GM19035 (cell line): ENCODE results near the gene BBLN.
"Not testable (repeated sequence)": the region's sequence is repeated elsewhere in the genome, so short reads cannot be mapped to it uniquely, and the experiment has no call there.

Source experiments
- ATAC-seq: cut with Tn5 transposase; IDR thresholded peaks from one replicate; pipeline ENCODE4 v1.9.1; 2021; ENCODE audit not compliant: unreplicated experiment

BBLN gene

DNA sequence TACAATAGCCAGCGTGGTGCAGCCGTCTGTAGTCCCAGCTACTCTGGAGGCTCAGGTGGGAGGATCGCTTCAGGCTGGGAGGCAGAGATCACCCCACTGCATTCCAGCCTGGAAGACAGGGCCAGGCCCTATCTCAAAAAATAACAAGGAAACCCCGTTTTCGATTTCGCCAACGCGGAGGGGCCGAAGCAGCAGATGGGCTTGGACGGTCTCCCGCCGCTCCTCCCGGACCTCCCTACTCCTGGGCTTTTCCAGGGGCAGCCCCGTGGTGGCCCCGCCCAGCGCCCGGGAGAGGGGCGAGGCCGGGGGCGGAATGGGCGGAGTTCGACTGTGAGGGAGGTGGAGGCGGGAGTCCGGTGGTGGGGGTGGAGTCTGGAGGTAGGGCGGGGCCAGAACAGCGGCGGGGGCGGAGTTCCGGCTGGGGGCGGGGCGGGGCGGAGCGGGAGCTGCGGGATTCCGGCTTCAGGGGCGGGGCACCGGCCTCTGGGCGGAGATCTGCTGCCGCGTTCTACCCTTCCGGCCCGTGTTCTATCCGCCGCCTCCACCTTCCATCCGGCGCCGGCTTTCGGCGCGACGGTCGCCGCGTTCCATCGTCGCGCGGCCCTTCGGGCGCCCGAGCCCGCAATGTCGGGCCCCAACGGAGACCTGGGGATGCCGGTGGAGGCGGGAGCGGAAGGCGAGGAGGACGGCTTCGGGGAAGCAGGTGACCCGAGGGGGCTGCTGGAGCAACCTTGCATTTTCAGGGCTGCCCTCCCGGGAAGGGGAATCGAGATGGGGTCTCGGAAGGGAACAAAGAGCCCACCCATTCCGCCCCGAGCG lies at the start of gene BBLN:
Gene BBLN (plus strand): TSS at position 482 of the 819 bp plus-strand sequence. CDS start 143 bp downstream, at position 625.
- peak; percentile 75 for ATAC-seq

GRCh38 chr9:128111726-128112125 lies 48.3 kb upstream of the BBLN start:
- ATAC-seq: not testable (repeated sequence)

- ATAC-seq: no peak
Observed at GRCh38 chr9:128113526-128114325, 46.3 kb upstream of the BBLN start.

DNA sequence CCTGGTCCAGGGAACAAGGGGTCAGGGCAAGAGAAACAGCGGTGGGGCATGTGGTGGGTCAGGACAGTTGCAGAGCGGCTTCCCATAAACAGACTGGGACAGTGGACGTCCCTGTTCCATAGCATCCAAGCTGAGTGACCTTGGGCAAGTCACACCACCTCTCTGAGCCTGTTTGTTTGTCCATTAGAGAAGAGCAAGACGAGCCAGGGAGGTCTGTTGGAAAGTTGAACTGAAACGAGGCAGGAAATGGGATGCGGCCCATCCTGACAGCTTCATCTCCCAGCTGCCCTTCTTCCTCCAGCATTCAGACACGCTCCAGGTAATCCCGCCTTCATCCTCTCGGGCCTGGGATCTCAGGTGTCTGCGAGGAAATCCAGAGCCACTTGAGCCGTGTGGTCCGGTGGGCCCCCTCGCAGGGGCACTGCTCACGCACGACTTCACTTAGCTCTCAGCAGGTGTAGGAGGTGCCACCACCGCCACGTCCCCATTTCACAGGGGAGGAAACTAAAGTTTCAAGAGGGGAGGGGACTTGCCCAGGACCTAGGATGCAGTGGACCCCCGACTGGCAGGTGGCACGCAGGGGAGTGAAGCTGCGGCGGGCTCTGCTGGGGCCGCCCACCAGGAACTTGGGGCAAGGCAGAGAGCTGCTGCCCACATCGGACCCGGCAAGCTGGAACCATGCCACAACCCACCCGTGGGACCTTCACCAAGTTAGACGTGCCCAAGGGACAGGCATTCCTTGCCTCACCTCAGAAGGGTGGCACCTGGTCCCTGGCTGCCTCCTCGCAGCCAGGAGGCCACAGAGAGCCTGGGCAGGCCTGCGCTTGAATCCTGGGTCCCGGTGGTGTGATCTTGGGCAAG lies 45.5 kb upstream of the BBLN start:
- no peak for ATAC-seq

GRCh38 chr9:128115187-128116103 lies 44.6 kb upstream of the BBLN start:
- no peak for ATAC-seq

DNA sequence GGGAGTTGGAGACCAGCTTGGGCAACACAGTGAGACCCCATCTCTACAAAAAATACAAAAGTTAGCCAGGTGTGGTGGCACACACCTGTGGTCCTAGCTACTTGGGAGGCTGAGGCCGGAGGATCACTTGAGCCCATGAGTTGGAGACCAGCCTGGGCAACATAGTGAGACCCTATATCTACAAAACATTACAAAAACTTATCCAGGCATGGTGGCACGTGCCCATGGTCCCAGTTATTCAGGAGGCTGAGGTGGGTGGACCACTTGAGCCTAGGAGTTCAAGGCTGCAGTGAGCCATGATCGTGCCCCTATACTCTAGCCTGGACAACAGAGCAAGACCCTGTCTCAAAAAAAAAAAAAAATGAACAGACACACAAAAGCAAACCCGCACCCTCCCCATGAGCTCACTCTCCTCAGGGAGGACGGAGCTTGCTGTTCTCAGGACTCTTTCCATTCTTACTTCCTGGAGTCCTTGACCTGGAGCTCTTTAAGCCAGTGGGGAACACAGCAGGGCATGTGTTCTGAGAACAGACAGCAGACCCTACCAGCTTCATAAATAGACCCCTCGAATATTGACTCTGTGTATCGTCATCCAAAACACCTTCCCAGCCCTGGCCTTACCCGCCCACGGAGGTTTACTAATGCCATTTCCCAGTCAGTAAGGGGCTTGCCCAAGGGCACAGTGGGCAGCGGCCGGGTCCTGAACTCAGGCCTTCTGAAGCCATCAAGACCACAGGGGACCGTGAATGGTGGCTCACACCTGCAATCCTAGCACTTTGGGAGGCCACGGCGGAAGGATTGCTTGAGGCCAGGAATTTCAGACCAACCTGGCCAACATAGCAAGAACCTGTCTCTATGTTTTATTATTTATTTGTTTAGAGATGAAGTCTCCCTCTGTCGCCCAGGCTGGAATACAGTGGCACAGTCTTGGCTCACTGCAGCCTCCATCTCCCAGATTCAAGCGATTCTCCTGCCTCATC lies 43.7 kb upstream of the BBLN start:
- no peak for ATAC-seq

DNA sequence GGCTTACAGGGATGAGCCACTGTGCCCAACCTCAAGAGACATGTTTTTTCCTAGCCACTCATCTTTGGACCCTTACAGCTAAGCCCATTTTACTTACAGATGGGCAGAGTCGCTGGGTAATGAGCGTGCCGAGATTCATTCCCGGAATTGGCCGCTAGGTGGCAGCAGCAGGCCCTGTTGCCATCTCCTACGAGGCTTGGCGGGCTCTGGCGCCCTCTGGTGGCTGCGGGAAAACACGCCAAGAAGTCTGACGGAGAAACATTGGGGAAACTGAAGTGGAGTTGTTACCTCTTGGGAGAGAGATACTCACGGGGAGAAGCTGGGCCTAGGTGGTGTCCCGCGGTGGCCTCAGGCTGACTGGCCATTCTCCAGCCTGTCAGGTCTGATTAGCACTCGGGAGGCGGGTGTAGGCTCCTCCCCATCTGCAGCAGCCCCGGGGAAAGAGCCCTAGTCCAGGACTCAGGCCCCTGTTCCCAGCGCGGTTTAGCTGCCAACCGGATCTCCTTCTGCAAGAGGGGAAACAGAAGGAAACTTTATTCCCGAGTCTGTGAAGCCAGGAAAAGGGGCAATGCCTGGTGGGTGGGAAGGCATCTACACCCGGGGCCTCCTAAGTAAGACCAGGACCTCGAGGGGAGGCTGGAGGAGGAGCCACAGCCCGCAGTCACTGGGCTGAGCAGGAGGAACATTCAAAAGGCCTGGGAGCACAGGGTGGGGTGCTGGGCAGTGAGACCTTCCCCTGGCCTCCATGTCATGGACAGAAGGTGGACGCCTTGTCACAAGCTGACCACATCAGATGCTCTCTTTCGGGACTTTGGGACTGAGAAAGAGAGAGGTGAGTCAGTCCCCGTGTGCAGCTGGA lies 42.2 kb upstream of the BBLN start:
- ATAC-seq: peak; percentile 59

DNA sequence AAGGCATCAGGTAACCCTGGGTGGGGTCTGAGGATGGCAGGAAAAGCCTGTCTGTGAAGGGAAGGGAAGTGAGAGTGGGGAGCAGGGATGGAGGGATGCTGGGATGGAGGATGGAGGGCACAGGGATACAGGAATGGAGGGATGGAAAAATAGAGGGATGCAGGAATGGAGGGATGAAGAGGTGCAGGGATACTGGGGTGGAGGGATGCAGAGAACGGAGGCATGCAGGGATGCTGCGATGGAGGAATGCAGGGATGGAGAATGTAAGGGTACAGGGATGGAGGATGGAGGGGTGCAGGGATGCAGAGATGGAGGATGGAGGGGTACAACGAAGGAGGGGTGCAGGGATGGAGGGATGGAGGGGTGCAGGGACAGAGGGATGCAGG lies 41.6 kb upstream of the BBLN start:
- ATAC-seq: no peak

- no peak for ATAC-seq
Observed at GRCh38 chr9:128118971-128119665, 40.9 kb upstream of the BBLN start.

DNA sequence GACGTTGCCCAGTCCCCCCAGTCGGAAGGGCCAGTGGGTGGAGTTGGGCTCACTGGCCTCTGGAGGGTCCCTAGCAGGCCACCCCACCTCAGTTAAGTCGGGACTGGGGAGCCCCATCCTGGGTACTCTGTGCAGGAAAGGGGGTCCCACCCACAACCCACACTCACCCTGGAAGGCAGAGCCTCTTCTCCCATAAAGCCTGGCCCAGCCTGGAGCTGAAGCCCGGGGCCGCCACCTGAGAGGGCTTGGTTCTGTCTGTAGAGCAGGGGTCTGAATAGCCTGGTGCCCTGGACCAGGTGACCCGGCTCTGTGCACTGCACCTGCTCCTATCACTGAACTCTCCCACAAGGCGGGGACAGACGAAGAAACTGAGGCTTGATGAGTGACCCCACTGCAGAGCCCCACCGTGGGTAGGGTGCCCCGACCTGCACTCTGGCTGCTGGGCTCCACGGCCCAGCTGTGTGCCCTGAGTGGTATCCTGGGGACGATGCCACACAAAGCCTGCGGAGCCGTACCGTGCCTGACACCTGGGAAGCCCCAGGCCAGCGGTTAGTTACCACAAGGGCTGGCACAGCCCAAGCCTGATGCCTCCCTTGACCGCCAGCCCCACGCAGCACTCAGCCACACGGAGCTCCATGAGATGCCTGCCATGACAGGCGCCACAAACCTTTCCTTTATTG lies 39.9 kb upstream of the BBLN start:
- no peak for ATAC-seq

DNA sequence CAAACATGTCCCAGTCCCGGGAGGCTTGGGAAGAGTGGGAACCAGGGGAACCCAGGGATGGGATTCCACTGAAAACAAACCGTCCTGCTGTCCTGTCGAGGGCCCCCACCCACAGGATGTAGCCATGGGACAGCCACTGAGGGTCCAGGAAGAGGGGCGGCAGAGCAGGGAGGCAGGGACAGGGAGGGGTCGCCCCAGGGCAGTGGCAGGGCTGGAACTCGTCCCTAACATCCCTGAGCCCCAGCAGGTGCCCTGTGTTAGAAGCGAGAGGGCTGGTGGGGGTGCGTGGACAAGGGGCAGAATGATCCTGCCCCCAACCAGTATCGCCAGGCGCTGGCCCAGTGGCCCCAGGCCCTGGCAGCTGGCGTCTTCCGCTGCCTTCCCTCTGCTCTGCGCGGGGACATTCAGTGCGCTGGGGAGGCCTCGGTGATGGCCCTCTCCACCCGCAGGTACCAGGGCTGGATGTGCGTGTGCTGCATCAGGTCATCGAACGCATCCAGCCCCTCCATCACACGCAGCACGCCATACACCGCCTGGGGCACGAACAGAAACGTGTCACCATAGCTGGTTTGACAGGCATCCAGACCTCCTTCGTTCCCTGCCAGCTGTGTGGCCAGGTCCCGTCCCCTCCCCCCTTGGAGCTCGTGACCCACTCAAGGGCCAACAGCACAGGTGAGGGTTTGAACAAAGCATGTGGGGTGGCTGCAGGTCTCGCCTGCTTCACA lies 39.2 kb upstream of the BBLN start:
- ATAC-seq: no peak

GRCh38 chr9:128121466-128121810 lies 38.6 kb upstream of the BBLN start:
- no peak for ATAC-seq

DNA sequence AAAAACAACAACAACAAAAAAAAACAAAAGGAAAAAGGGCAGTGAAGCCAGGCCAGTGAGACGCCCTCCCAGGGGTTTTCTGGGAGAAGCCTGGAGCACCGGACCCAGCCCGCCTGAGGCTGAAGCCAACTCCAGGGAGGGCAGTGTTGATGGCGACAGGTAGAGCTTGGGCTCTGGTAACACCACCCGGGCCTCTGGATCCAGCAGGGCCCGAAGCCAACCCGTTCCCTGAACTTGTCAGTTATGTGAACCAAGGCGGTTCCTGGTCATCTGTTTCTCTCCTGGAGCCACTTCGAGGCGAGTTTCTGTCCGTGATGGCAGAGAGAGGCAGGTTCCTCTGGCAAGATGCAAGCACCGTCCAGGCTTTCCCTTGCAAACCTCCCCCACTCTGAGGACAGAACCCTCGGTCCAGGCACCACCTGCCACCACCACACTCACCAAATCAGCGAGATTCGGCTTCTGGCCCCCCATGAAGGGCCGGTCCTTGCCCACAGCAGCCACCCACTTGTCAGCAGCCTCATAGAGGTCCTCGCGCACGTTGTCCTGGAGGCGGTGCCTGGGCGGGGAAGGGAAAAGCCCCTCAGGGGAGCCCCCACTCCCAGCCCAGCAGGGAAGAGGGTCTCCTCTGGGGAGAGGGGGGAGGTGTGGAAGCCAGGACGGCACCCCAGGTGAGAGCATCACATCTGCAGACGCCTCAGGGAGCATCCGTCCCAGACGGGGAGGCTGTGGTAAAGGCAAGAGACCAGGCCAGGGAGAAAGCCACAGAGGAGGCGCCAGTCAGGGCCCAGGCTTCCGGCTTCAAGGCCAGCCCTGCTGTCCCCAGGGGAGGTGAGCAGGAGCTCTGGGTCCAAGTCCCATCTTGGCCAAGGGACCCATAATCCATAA lies 37.9 kb upstream of the BBLN start:
- no peak for ATAC-seq

DNA sequence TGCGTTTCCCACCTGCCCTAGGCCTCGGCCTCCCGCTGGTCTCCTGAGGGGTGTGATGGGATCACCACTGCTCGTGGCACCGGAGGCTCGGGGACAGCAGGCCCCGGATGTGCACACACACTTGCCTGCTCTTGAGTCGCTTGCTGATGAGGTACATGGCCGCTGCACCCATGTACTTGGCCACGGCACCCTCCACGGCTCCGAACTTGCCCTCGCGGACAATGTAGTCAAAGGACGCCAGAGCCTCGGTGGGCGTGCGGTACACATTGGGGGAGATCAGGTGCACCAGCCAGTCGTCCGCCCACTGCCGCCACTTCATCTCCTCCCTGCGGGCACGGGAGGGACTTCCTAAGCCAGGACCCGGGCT lies 37.3 kb upstream of the BBLN start:
- ATAC-seq: no peak

DNA sequence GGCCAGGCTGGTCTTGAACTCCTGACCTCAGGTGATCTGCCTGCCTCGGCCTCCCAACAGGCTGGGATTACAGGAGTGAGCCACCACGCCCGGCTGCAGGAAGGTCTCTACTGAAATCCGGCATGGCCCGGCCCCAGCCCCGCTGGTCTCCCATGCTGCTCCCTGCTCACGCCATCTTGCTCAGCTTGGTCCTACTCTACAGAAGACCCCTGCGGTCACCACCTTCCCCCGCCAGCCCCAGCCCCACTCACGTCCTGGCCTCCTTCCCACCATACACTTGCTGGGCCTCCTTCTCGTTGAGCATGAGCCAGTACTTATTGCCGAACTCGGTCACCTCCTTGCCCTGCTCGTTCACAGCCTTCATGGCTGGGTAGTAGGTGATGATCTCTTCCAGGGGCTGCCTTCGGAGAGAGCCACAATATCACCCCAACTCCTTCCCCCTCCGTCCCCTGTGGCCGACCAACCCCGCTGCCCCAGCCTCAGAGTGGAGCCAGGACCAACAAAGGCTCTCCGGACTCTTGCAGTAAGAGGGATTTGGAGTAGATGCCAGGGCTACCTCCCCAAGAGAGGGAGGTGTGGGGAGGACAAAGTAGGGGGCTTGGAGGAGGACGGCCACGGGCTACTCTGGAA lies 36.5 kb upstream of the BBLN start:
- no peak for ATAC-seq
